Measurements from ENCODE around the gene TRIM45. TPM values are rescaled to one million over a fixed set of nuclear protein-coding genes. Genes with fewer than 3 reads are reported as not detected.

Gene TRIM45
- total and polyA plus RNA-seq, 2 of the 13 experiments (the other 11 are each of a cell fraction or from before 2014, with no cell fraction given) = 1.9 to 2.3 TPM

GRCh38 chr1:117070124-117070523 lies 51.4 kb downstream of the TRIM45 start (continued):
- TF ChIP-seq ZHX2 (IDR thresholded peaks at IDR 0.05; ENCODE audit: low read depth) (no peak), ZHX2 (CRISPR knock-in tag; IDR thresholded peaks at IDR 0.05; ENCODE audit: borderline replicate concordance) (no peak), ELF3 (CRISPR knock-in tag; IDR thresholded peaks at IDR 0.05) (no peak), HNF4G (IDR thresholded peaks at IDR 0.05; ENCODE audit: borderline replicate concordance, low read depth, low read length) (no peak), HNF4G (CRISPR knock-in tag; IDR thresholded peaks at IDR 0.05; ENCODE audit: borderline replicate concordance, low read depth) (no peak), ZNF646 (CRISPR knock-in tag; IDR thresholded peaks at IDR 0.05) (no peak), ZNF276 (CRISPR knock-in tag; IDR thresholded peaks at IDR 0.05; ENCODE audit: low read depth) (no peak), KDM2A (CRISPR knock-in tag; IDR thresholded peaks at IDR 0.05; ENCODE audit: borderline replicate concordance, low read depth) (no peak), ZNF704 (CRISPR knock-in tag; IDR thresholded peaks at IDR 0.05; ENCODE audit: borderline replicate concordance) (no peak), FOXJ3 (CRISPR knock-in tag; IDR thresholded peaks at IDR 0.05; ENCODE audit: borderline replicate concordance) (no peak), ZKSCAN8 (CRISPR knock-in tag; IDR thresholded peaks at IDR 0.05; ENCODE audit: borderline replicate concordance) (no peak), ZNF451 (CRISPR knock-in tag; IDR thresholded peaks at IDR 0.05) (no peak), RBM39 (IDR thresholded peaks at IDR 0.05; ENCODE audit: low read depth, low read length, poor library complexity, severe bottlenecking) (no peak), ZSCAN25 (CRISPR knock-in tag; IDR thresholded peaks at IDR 0.05) (no peak)

Data from HepG2 (cell line).